Testis (tissue), 3 donors: Measurements from ENCODE around the gene FKBP8. TPM values are rescaled to one million over a fixed set of nuclear protein-coding genes. Genes with fewer than 3 reads are reported as not detected.
A peak's percentile ranks its signal among the peaks of the same experiment; 100 is the strongest.

Experiments
- DNase-seq: peaks from one replicate; pipeline ENCODE4 v3.0.0-alpha.2; 2019
- H3K27ac ChIP-seq, 2 donors: fragments of 200-600 bp; sonication (generic); one replicate each; pipeline ENCODE4 v1.5.1; 2019
- H3K27me3 ChIP-seq: fragments of 200-600 bp; sonication (generic); one replicate; pipeline ENCODE4 v1.5.1; 2019
- H3K36me3 ChIP-seq: fragments of 200-600 bp; sonication (generic); one replicate; pipeline ENCODE4 v1.5.1; 2017; ENCODE audit warnings: low read depth; ENCODE audit errors: missing control alignments
- H3K4me1 ChIP-seq: fragments of 200-600 bp; sonication (generic); one replicate; pipeline ENCODE4 v1.5.1; 2019
- H3K4me3 ChIP-seq, 2 donors: fragments of 200-600 bp; sonication (generic); one replicate each; pipeline ENCODE4 v1.5.1; 2017 to 2019
- H3K9me3 ChIP-seq: fragments of 200-600 bp; sonication (generic); one replicate; pipeline ENCODE4 v1.5.1; 2017
- POLR2A ChIP-seq: fragments of 450-650 bp; IDR thresholded peaks from one replicate; pipeline ENCODE4 v1.6.1; 2017; ENCODE audit warnings: antibody characterized with exemption, mild to moderate bottlenecking, moderate library complexity
- WGBS, 2 donors: methylation state at CpG; one replicate each; pipeline ENCODE4 v1.1.5; 2018; 5-methylcytosine and 5-hydroxymethylcytosine counted together
- intact Hi-C: fragments of 100-400 bp; cut with DNase I; formaldehyde crosslinking; loops from one replicate; pipeline ENCODE4 v1.15.1; 2023; ENCODE audit warnings: low total_unique reads
- polyA plus RNA-seq: library from polyadenylated mRNA; stranded (reverse); fragments of 350-450 nt; fragmentation: Illumina TruSeq; extraction: RNeasy Lipid Tissue Mini Kit (QIAGEN cat#74804); gene quantifications from one replicate; pipeline ENCODE4 v1.2.3, GENCODE V29; 2014; ENCODE audit warnings: low read depth, low replicate concordance; ENCODE audit not compliant: insufficient read depth
- total RNA-seq, 2 donors: library from RNA; depleted of rRNA; stranded (reverse); fragments of >200 nt; gene quantifications; one replicate each; pipeline ENCODE4 v1.2.3, GENCODE V29; 2016
- TF ChIP-seq, protein P1 (sequence below), 3 experiments: fragments of 450-650 bp in 2 of 3; fragments of 200-600 bp in 1 of 3; sonication (generic) in 1 of 3; IDR thresholded peaks; one replicate each; pipeline ENCODE4 v1.5.1; 2016 to 2019; ENCODE audit warnings: antibody characterized with exemption in 3 of 3, mild to moderate bottlenecking in 2 of 3, moderate library complexity in 1 of 3

Gene FKBP8
- total and polyA plus RNA-seq, 3 donors from 2014 or later = 571 to 614 (median 587) TPM

DNA sequence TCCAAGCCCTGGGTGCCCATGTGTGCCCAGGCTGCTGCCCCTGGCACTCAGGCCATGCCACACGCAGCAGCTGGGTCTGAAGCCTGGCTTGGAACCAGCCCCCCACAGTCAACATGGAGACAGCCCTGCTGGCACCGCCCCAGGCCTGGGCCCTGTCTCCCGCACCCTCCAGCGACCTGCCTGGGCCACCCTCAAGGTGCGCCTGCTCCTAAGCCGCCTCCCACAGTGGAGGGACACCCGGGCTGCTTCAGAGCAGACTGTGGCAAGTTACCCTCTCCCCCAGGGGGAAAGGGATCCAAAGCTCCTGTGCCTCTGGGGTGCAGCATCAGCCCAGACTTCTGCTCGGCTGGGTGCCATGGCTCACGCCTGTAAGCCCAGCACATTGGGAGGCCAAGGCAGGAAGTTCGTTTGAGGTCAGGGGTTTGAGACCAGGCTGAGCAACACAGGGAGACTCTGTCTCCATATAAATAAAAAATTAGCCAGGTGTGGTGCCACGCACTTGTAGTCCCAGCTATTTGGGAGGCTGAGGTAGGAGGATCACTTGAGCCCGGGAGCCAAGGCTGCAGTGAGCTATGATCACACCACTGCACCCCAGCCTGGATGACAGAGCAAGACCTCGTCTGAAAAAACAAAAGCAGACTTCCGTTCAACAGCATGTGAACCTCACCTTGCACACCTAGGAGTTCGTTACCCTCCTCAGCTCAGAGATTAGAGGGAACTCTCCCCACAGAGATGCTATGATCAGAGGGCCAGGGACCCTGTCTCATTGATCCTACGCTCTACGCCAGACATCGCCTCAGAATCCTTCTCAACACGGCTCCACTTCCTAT lies 37.1 kb downstream of the FKBP8 start:
- no peak for DNase-seq
- H3K9me3 ChIP-seq = no peaks in the 10 kb centered on the region
- peaks cover 71% of the 10 kb centered on the region for H3K4me1 ChIP-seq
- WGBS, 2 donors = 78% methylated on average over 4 to 19 of the region's 19 CpGs
- no peak overlapping the region for H3K4me3 ChIP-seq
- H3K27ac ChIP-seq = peak overlapping the region; percentile 47 to 65
- intact Hi-C loops = no loop called here
- no peaks in the 10 kb centered on the region for H3K27me3 ChIP-seq
- TF ChIP-seq, protein P1, sequence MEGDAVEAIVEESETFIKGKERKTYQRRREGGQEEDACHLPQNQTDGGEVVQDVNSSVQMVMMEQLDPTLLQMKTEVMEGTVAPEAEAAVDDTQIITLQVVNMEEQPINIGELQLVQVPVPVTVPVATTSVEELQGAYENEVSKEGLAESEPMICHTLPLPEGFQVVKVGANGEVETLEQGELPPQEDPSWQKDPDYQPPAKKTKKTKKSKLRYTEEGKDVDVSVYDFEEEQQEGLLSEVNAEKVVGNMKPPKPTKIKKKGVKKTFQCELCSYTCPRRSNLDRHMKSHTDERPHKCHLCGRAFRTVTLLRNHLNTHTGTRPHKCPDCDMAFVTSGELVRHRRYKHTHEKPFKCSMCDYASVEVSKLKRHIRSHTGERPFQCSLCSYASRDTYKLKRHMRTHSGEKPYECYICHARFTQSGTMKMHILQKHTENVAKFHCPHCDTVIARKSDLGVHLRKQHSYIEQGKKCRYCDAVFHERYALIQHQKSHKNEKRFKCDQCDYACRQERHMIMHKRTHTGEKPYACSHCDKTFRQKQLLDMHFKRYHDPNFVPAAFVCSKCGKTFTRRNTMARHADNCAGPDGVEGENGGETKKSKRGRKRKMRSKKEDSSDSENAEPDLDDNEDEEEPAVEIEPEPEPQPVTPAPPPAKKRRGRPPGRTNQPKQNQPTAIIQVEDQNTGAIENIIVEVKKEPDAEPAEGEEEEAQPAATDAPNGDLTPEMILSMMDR (IDR thresholded peaks at IDR 0.05) = no peak
- TF ChIP-seq POLR2A = no peak
- H3K36me3 ChIP-seq = no peaks in the 10 kb centered on the region

DNA sequence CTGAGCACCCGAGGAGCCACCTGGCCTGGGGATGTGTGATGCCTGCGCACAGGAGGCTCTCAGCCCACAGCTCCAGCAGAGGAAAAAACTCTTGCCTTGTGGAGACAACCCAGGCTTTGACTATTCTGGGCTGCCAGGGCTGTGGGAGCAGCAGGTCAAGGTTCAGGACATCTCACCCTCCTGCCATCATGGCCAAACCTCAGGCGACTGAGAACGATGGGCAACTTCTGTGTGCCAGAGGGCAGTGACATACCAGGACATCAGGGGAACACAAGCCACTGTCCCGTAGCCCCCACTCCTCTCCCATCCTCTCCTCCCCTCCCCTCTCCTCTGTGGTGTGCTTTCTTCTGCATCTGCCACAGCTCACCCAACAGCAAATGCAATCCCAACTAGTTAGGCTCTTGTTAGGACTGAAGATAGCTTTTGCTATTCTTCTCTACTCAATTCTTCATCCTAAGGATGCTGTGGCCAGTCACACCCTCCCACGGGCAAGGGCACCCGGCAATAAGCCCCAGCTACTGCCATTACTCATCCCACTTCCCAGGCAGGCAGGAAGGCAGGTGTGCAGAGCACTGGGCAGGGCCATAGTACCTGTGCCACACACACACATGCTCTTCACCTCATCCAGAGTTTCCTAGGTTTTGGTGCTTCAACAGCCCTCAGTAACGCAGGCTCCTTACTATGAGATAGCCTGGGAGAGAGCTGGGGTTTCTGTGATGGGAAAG lies 38.3 kb downstream of the FKBP8 start:
- H3K27ac ChIP-seq = peak overlapping the region in 1 of 2 donors; percentile 65
- H3K9me3 ChIP-seq = no peaks in the 10 kb centered on the region
- DNase-seq = no peak
- H3K4me1 ChIP-seq = peaks cover 84% of the 10 kb centered on the region
- intact Hi-C loops = no loop called here
- no peaks in the 10 kb centered on the region for H3K36me3 ChIP-seq
- 65 to 75% methylated on average over 7 to 8 of the region's 8 CpGs for WGBS, 2 donors
- H3K4me3 ChIP-seq = no peak overlapping the region
- H3K27me3 ChIP-seq = no peaks in the 10 kb centered on the region
- TF ChIP-seq POLR2A = no peak
- TF ChIP-seq, protein P1 (IDR thresholded peaks at IDR 0.05) = no peak

DNA sequence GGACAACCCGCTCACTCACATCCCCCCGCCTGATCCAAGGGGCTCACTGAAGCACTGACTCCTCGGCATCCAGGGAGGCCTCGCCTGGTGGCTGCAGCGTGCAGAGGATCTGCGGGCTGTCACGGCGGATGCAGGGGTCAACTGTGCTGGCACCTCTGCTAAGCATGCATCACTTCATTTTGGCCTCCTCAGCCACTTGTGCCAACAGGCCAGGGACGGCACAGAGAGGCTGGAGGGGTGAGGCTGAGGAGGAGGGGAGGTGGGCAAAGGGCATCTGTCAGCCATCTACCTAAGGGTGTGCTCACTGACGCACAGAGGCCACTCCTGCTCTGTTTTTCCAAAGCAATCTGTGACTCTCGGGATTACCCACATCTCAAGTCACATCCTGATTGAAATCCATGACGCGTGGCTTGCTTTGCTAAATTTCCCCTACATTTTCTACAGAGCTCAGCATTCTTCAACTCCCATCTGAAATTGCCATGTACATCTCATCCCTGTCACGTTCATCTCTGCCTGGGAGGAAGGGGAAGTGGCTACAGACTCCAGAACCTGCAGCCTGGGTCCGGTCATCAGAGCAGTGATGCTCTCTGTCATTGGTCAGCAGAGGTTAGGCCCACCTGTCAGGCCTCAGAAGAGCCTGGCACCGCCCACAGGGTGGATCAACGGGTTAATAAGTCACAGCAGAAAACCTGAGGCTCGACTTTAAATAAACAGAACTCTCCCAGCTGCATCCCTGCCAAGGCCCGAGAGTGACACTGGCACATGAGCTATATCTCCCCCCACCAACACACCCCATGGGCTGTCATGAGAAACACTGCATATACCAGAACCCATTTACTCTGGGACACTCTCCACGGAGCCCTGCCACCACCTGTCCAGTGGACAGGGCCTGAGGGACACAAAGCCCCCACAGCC lies 39.1 kb downstream of the FKBP8 start:
- intact Hi-C loops = no loop called here

DNA sequence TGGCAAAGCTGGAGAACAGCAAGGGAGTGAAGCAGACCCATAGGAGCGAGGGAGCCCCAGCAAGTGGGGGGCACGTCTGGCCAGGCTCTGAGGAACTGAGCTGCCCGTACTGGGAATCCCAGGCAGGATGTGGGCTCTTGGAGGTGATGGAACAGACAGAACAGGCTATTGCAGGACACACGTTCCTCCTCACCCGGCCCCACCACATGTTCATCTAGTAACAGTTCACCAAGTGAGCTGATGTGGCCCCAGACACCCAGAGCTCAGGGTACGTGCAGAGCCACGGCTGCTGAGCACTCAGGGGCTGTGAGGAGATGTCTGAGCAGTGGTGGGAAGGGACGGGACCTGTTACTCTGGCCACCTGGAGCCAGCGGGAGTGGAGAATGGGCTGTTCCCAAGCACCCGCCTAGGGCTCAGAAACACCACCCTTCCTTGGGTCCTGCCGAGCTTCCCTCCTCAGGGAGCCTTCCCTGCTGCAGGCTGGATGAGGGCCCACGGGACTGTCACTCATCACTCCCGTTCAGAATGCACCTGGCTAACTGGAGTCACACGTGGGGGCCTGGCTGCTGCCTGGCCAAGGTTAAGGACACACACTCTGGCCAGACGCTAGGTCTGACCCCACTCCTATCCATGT lies 39.9 kb downstream of the FKBP8 start:
- H3K4me3 ChIP-seq = no peak overlapping the region
- intact Hi-C loops = no loop called here
- H3K4me1 ChIP-seq = peaks cover 91% of the 10 kb centered on the region
- TF ChIP-seq POLR2A = no peak
- TF ChIP-seq, protein P1 (IDR thresholded peaks at IDR 0.05) = no peak
- no peaks in the 10 kb centered on the region for H3K9me3 ChIP-seq
- WGBS, 2 donors = 69 to 73% methylated on average over 11 to 15 of the region's 15 CpGs
- no peaks in the 10 kb centered on the region for H3K36me3 ChIP-seq
- peak overlapping the region; percentile 29 to 34 for H3K27ac ChIP-seq
- H3K27me3 ChIP-seq = no peaks in the 10 kb centered on the region
- DNase-seq = no peak

More for the DNA sequence above, 39.1 kb downstream of the FKBP8 start:
- peaks cover 91% of the 10 kb centered on the region for H3K4me1 ChIP-seq
- no peak overlapping the region for H3K4me3 ChIP-seq
- H3K27me3 ChIP-seq = no peaks in the 10 kb centered on the region
- peak overlapping the region in 1 of 2 donors; percentile 34 for H3K27ac ChIP-seq
- H3K36me3 ChIP-seq = no peaks in the 10 kb centered on the region
- TF ChIP-seq POLR2A = no peak
- TF ChIP-seq, protein P1 (IDR thresholded peaks at IDR 0.05) = no peak
- 71% methylated on average over 12 to 20 of the region's 20 CpGs for WGBS, 2 donors
- H3K9me3 ChIP-seq = no peaks in the 10 kb centered on the region
- DNase-seq = no peak
